ENCODE measurements around the gene PDSS2.

Gene PDSS2

DNA sequence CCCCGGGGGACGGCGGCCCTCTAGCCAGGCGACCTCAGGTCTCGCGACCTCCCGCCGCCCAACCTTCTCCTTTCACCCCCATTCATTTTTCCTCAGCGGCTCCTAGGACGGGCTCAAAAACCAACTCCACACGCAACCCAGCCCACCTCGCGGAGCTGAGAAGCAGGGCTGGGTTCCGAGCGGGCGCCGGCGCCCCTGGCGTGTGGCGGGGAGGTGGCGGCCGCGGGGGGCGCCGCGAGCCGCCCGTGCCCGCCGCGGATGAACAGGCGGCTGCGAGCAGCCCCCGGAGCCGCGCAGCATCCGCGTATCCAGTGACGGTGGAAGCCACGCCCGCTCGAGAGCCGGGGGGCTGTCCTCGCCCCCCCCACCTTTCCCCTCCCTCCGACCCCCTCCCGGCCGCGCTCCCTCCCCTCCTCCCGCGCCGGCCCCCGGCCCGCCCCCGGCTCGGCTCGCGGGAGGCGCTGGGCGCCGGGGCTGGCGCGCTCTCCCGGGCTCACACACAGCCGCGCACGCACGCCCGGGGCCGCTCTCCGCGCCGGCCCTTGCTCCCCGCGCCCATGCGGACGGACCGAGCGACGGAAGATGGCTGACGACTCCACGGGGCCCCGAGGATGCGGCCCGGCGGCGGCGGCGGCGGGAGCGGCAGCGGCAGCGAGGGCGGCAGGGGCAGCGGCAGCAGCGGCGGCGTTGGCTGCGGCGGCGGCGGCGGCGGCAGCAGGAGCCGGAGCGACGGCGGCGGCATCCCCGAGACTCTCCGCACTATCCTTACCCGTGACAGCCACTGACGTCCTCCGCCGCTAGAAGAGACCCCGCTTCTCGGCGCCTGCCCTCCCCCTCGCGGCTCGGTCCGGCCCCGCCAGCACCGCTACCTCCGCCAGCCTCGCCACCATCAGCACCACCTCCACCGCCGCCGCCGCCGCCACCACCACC lies 30.5 kb upstream of the PDSS2 start, which contains the start of gene SOBP:
SOBP (plus strand) TSS at position 482 of the 930 bp plus-strand sequence. CDS start 500 bp downstream, outside the sequence.
- no peak for TF ChIP-seq POLR2AphosphoS5 (IDR thresholded peaks at IDR 0.05; ENCODE audit: low read depth, low read length)
- no peak for TF ChIP-seq SIN3A (IDR thresholded peaks at IDR 0.05; ENCODE audit: borderline replicate concordance, insufficient read depth, low read length)
- no peak for TF ChIP-seq FOXP2 (optimal IDR thresholded peaks at IDR 0.05; ENCODE audit: borderline replicate concordance, extremely low read depth, extremely low read length, insufficient read depth)
- TF ChIP-seq, protein P1, sequence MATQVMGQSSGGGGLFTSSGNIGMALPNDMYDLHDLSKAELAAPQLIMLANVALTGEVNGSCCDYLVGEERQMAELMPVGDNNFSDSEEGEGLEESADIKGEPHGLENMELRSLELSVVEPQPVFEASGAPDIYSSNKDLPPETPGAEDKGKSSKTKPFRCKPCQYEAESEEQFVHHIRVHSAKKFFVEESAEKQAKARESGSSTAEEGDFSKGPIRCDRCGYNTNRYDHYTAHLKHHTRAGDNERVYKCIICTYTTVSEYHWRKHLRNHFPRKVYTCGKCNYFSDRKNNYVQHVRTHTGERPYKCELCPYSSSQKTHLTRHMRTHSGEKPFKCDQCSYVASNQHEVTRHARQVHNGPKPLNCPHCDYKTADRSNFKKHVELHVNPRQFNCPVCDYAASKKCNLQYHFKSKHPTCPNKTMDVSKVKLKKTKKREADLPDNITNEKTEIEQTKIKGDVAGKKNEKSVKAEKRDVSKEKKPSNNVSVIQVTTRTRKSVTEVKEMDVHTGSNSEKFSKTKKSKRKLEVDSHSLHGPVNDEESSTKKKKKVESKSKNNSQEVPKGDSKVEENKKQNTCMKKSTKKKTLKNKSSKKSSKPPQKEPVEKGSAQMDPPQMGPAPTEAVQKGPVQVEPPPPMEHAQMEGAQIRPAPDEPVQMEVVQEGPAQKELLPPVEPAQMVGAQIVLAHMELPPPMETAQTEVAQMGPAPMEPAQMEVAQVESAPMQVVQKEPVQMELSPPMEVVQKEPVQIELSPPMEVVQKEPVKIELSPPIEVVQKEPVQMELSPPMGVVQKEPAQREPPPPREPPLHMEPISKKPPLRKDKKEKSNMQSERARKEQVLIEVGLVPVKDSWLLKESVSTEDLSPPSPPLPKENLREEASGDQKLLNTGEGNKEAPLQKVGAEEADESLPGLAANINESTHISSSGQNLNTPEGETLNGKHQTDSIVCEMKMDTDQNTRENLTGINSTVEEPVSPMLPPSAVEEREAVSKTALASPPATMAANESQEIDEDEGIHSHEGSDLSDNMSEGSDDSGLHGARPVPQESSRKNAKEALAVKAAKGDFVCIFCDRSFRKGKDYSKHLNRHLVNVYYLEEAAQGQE (IDR thresholded peaks at IDR 0.05; ENCODE audit: insufficient read depth in 1 of 2, low read depth in 2 of 2, low read length in 2 of 2): no peak
- no peak for TF ChIP-seq TAF1 (IDR thresholded peaks at IDR 0.05; ENCODE audit: borderline replicate concordance, insufficient read depth, low read length)

DNA sequence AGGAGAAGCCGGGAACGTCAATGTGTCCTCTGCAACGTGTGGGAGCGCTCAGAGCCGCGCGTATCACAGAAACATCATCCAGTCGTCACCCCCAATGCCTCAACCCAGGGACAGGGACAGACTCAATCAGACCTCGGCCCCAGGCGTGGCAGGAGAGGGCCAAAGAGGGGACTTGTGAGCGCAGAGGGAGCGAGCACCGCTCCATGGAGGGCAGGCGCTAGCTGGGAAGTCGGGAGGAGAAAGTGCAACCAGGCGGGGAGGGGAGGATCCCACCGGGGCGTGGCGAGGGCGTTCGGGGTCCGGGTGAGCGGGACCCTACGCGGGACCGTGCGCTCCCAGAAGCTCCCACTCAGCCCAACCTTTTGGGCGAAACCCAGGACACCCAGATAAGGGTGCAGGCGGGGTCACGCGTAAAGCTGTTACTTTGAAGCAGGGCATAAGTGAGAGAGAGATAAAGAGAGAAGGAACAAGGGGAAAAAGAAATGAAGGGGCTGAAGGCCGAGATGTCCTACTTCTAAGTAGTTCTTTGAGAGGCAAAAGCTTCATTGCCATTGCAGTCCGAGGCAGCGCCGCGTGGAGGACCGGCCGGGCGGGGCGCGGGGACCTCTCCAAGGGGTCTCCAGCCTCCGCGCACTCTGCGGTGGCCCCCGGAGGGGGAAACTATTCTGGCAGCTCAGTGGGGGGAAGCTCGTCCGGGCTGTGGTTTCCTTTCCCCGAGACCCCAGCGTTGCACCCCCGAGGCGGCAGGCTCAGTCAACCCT lies 29.7 kb upstream of the PDSS2 start:
- no peak for TF ChIP-seq POLR2AphosphoS5 (IDR thresholded peaks at IDR 0.05; ENCODE audit: low read depth, low read length)

DNA sequence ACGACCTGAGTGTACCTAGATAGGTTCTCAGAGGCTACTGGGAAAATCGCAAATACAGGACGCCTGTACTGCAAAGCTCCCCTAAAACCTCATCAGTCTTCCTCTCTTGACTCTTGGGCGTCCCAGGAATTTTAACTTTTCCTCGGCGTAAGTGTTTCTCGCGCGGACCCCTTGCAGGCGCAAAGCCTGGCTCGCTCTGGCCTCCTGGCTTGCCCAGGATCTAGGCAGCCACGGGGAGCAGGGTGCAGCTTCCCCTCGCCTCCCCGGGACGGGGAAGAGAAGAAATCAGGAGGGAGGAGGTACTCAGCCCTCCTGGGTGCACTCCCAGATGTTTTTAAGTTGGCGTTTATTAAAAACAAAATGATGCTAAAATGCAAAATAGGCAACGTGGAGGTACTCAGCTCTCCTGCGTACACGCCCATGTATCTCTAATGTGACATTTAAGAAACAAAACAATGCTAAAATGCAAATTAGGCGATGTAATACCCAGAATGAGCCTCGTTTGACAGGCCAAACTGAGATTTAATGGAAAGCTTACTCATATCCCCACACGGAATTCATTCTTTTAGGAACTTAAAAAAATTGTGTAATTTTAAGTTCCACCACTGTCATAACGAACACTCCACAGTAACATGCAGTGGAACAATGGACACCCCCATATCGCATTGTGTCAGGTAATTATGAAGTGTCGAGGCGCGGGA lies 29.0 kb upstream of the PDSS2 start:
- TF ChIP-seq TAF1 (IDR thresholded peaks at IDR 0.05; ENCODE audit: borderline replicate concordance, insufficient read depth, low read length) (no peak), FOXP2 (optimal IDR thresholded peaks at IDR 0.05; ENCODE audit: borderline replicate concordance, extremely low read depth, extremely low read length, insufficient read depth) (no peak), POLR2AphosphoS5 (IDR thresholded peaks at IDR 0.05; ENCODE audit: low read depth, low read length) (no peak), SIN3A (IDR thresholded peaks at IDR 0.05; ENCODE audit: borderline replicate concordance, insufficient read depth, low read length) (no peak)
- TF ChIP-seq, protein P1 (IDR thresholded peaks at IDR 0.05; ENCODE audit: insufficient read depth in 1 of 2, low read depth in 2 of 2, low read length in 2 of 2): no peak

DNA sequence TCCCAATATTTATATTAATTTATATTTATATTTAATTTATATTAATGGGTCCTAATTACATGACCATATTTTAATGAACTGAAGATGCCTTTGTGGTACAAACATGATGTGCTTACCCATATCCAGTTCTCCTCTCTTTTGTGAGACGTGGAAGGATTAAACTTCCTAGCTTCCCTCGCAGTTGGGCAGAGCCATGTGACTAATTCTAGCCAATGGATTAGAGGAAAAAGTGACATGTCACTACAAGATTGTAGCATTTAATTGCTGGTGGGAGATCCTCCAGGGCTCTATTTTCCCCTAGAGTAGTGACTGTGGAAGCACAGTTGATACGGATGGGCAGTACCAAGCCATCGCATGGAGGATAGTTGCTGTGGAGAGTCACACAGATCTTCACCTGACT lies 25.8 kb upstream of the PDSS2 start:
- TF ChIP-seq TAF1 (IDR thresholded peaks at IDR 0.05; ENCODE audit: borderline replicate concordance, insufficient read depth, low read length) (no peak), SIN3A (IDR thresholded peaks at IDR 0.05; ENCODE audit: borderline replicate concordance, insufficient read depth, low read length) (no peak), FOXP2 (optimal IDR thresholded peaks at IDR 0.05; ENCODE audit: borderline replicate concordance, extremely low read depth, extremely low read length, insufficient read depth) (no peak), POLR2AphosphoS5 (IDR thresholded peaks at IDR 0.05; ENCODE audit: low read depth, low read length) (no peak)
- TF ChIP-seq, protein P1 (IDR thresholded peaks at IDR 0.05; ENCODE audit: insufficient read depth in 1 of 2, low read depth in 2 of 2, low read length in 2 of 2): no peak

DNA sequence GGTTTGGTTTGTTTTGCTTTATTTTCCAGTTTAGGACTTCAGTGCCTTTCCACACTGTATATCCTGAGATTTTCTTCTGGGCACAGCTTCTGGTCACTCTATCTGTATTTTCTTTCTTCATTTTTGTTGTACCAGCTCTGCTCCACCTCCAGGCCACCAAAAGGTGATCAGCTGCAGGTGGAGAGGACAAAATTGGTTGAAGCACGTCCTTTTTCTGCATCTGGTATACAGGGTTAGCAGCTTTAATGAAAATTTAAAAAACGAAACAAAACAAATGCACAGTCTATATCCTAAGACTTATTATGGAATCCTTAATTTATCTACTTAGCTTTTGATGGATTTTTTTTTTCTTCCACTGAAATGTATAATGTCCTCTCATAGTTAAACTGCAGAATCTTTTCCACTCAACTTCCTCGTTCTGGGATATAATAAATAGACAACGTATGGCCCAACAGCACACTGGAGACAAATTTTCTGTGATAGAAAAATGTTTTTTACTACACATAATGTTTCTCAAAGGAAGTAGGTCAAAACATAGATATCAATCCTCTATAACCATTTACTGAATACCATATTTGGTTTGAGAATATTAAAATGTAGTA lies 19.8 kb upstream of the PDSS2 start:
- TF ChIP-seq FOXP2 (optimal IDR thresholded peaks at IDR 0.05; ENCODE audit: borderline replicate concordance, extremely low read depth, extremely low read length, insufficient read depth): no peak
- no peak for TF ChIP-seq SIN3A (IDR thresholded peaks at IDR 0.05; ENCODE audit: borderline replicate concordance, insufficient read depth, low read length)
- no peak for TF ChIP-seq TAF1 (IDR thresholded peaks at IDR 0.05; ENCODE audit: borderline replicate concordance, insufficient read depth, low read length)
- no peak for TF ChIP-seq POLR2AphosphoS5 (IDR thresholded peaks at IDR 0.05; ENCODE audit: low read depth, low read length)
- TF ChIP-seq, protein P1 (IDR thresholded peaks at IDR 0.05; ENCODE audit: insufficient read depth in 1 of 2, low read depth in 2 of 2, low read length in 2 of 2): no peak

Data from PFSK-1 (cell line).